NT2/D1 (cell line): ENCODE results near the gene MCF2L.

Source experiments
- DNase-seq: peaks from one replicate; pipeline ENCODE4 v3.0.0-alpha.2; 2011; ENCODE audit warnings: low read depth, low spot score
- H3K27me3 ChIP-seq: 2 replicates; pipeline ENCODE4 v1.6.0; 2011; ENCODE audit warnings: mild to moderate bottlenecking; ENCODE audit not compliant: insufficient read length, insufficient read depth
- H3K36me3 ChIP-seq: 2 replicates; pipeline ENCODE4 v1.6.1; 2011; ENCODE audit warnings: mild to moderate bottlenecking, low read length, mixed read lengths; ENCODE audit not compliant: insufficient read depth, insufficient read length
- H3K4me1 ChIP-seq: 2 replicates; pipeline ENCODE4 v1.5.1; 2011; ENCODE audit not compliant: insufficient read depth, insufficient read length
- H3K4me3 ChIP-seq: 2 replicates; pipeline ENCODE4 v1.5.1; 2011; ENCODE audit warnings: low read depth; ENCODE audit not compliant: insufficient read length
- H3K9ac ChIP-seq: 2 replicates; pipeline ENCODE4 v1.6.0; 2011; ENCODE audit warnings: low read depth; ENCODE audit not compliant: insufficient read length
- H3K9me3 ChIP-seq: 2 replicates; pipeline ENCODE4 v1.5.1; 2011; ENCODE audit warnings: mild to moderate bottlenecking, low read length; ENCODE audit not compliant: insufficient read depth
- SUZ12 ChIP-seq: IDR thresholded peaks from 2 replicates; pipeline ENCODE4 v1.6.1; 2011; ENCODE audit not compliant: insufficient read length, insufficient read depth; ENCODE audit errors: extremely low read depth
- YY1 ChIP-seq: IDR thresholded peaks from 2 replicates; pipeline ENCODE4 v1.6.1; 2011; ENCODE audit not compliant: insufficient read length, insufficient read depth
- ZNF274 ChIP-seq: IDR thresholded peaks from 2 replicates; pipeline ENCODE4 v1.6.1; 2011; ENCODE audit warnings: mild to moderate bottlenecking, low read depth, low read length

Gene MCF2L

DNA sequence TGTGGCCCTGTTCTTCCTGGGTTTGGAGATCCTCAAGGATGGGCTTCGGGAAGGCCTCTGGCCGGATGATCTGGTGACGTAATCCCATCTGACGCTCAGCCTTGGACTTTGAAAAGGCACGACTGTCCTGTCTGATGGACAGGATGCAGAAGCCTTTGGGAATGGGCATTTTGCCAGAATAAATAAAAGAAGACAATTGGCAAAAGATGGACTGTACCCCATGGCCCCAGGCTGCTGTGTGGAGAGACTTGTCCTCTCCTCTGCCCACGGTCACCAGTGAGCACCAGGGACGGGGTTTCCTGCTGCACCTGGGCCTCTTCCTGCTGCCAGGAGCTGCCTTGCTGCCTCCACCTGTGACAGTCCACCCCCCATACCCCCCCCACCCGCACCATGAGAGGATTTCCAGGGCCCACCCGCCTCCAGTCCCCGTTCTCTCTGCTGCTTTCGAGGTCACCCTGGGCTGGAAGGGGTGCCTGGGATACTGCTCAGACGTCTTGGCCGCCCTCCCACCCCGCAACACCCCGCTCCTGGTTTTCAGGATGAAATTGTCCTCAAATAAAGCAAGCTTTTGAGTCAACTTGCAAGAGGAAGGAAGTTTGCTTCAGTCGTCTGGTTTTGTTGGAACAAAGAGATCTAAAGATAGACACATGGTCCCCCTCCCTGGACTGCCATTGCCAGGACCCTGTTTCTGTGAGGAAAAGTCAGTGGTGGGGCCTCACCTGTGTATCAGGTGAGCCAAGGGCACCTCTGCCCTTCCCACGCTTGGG, 40.9 kb downstream of the MCF2L start:
- no peak for DNase-seq
- Histone ChIP-seq H3K27me3 (no peaks in the 10 kb centered on the region), H3K4me1 (peaks cover 2% of the 10 kb centered on the region), H3K9me3 (no peaks in the 10 kb centered on the region), H3K9ac (no peak overlapping the region), H3K4me3 (no peak overlapping the region), H3K36me3 (no peaks in the 10 kb centered on the region)
- TF ChIP-seq SUZ12 (no peak), ZNF274 (no peak), YY1 (no peak)

DNA sequence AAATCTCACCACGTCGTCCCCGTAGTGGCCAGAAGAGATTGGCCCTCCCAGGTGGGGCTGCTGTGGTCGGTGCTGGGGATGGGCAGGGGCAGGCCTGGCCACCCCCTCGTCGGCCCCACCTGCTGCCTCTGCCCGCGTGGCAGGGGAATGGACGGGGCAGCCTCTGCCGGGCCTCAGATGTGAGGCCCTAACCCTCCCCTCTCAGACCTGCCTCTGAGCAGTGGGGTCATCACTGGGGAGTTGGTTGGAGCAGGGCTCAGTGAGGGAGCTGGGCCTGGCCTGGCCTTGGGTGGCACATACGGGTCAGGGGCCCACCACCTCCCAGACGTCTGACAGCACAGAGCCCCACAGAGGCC, 41.5 kb downstream of the MCF2L start:
- no peak overlapping the region for H3K9ac ChIP-seq
- no peak for DNase-seq
- no peaks in the 10 kb centered on the region for H3K36me3 ChIP-seq
- no peak overlapping the region for H3K4me3 ChIP-seq
- no peaks in the 10 kb centered on the region for H3K27me3 ChIP-seq
- H3K9me3 ChIP-seq = no peaks in the 10 kb centered on the region
- peaks cover 2% of the 10 kb centered on the region for H3K4me1 ChIP-seq
- no peak for TF ChIP-seq YY1
- no peak for TF ChIP-seq ZNF274
- TF ChIP-seq SUZ12 = no peak

DNA sequence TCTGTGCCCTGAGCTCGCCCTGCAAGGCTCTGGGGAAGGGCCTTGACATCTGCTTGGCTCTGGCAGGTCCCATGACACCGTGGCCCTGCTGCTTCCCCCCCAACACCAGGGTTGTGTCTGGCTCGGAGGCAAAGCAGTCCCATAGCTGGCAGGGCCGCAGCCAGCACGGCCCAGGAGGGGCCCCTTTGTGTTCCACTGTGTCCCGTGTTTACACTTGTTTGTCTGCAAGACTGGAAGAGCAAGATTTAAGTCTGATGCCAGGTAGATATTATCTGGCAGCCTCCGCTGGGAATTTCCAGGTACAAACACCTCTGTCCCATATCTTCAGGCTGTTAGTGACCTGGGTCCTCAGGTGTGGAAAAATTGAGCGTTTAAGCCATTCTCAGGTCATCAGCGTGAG, 44.3 kb downstream of the MCF2L start:
- Histone ChIP-seq H3K36me3 (peaks cover 2% of the 10 kb centered on the region), H3K27me3 (no peaks in the 10 kb centered on the region), H3K4me3 (no peak overlapping the region), H3K9me3 (no peaks in the 10 kb centered on the region), H3K9ac (no peak overlapping the region), H3K4me1 (peaks cover 2% of the 10 kb centered on the region)
- DNase-seq = no peak
- TF ChIP-seq YY1 (no peak), ZNF274 (no peak), SUZ12 (no peak)

DNA sequence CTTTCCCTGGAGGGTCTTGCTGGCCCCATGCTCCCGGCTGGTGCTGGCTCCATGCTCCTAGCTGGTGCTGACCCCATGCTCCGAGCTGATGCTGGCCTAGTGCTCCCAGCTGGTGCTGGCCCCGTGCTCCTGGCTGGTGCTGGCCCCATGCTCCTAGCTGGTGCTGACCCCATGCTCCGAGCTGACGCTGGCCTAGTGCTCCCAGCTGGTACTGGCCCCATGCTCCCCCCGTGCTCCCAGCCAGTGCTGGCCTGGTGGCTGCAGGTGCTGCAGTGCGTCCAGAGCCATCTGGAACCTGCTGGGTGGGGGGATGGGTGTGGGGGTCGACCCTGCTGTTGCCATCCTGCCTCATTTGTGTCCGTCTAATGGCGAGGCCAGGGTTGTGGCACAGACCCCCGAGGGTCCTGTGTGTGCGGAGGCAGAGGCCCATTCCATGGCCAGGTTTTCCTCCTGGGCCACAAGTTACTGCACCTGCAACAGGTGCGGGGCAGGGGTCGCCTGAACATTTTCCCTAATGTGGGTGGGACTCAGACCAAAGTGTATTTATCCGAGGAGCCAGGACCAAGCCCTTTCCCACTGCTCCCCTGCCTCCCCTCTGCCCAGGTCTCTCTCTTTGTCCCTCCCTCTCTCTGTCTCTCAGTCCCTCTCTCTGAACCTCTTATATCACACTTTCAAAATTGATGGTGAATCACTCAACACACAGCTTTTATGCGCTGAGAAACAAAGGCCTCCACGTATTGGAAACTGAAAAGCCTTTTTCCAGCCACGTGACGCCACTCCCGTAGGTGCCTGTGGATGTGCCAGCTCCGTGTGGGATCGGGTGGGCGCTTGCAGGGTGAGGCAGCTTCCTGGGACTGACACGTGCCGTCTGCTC, 45.1 kb downstream of the MCF2L start:
- peaks cover 2% of the 10 kb centered on the region for H3K36me3 ChIP-seq
- H3K4me3 ChIP-seq = no peak overlapping the region
- DNase-seq = no peak
- no peaks in the 10 kb centered on the region for H3K27me3 ChIP-seq
- peaks cover 2% of the 10 kb centered on the region for H3K4me1 ChIP-seq
- TF ChIP-seq YY1 (no peak), ZNF274 (no peak), SUZ12 (no peak)
- H3K9ac ChIP-seq = no peak overlapping the region
- no peaks in the 10 kb centered on the region for H3K9me3 ChIP-seq

DNA sequence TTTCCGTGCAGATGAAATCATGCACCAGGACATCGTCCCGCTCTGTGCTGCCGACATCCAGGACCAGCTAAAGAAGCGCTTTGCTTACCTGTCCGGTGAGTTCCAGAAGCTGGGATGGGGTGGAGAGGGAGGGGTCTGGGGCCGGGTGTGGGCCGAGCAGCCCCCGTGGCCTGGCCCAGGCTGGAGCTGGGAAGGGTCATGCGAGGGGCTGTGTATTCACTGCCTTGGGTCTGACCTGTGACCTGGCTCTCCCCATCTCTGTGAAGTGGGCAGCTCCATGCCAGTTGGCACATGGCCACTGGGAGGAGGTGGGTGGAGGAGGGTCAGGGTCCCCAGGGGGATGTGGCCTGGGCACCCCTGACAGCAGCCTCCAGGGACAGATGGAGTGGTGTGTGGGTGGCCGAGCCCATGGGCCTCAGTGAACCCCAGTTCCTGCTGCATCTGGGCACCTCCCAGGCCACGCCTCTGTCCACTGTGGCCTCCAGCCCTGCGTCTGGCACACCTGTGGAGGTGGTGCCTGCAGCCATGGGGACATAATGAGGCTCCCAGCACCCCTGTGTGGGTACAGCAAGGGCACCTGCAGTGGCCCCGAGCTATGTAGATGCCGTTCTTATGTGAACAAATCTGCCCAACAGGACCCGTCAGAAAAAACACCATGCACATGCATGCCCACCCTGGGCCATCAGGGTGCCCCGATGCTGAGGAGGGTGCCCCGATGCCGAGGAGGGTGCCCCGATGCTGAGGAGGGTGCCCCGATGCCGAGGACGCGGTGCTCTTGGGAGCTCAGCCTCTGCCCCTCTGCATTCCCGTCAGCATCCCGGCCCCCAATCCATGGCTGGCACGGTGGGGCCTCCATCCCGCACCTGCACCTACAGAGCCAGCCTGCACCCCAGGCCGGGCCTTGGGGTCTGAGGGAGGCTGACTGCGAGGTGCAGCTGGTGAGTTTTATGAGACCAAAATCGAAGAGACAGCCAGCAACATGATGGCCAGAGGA, 46.0 kb downstream of the MCF2L start:
- Histone ChIP-seq H3K27me3 (peaks cover 2% of the 10 kb centered on the region), H3K9me3 (no peaks in the 10 kb centered on the region), H3K9ac (no peak overlapping the region), H3K36me3 (peaks cover 2% of the 10 kb centered on the region), H3K4me3 (no peak overlapping the region), H3K4me1 (peaks cover 2% of the 10 kb centered on the region)
- TF ChIP-seq ZNF274 = no peak
- TF ChIP-seq SUZ12 = no peak
- TF ChIP-seq YY1 = no peak
- DNase-seq = no peak

- peaks cover 5% of the 10 kb centered on the region for H3K4me1 ChIP-seq
- 0 out of 2 replicates have a peak, but pooled peaks cover 4% of the 10 kb centered on the region for H3K9me3 ChIP-seq
- peaks cover 11% of the 10 kb centered on the region for H3K27me3 ChIP-seq
- no peak for DNase-seq
- H3K36me3 ChIP-seq = peaks cover 2% of the 10 kb centered on the region
- TF ChIP-seq YY1 (no peak), ZNF274 (no peak), SUZ12 (no peak)
- H3K9ac ChIP-seq = no peak overlapping the region
- no peak overlapping the region for H3K4me3 ChIP-seq
Observed at GRCh38 chr13:113015826-113016525, 47.0 kb downstream of the MCF2L start.
